ENCODE measurements around the gene WDR62.

DNA sequence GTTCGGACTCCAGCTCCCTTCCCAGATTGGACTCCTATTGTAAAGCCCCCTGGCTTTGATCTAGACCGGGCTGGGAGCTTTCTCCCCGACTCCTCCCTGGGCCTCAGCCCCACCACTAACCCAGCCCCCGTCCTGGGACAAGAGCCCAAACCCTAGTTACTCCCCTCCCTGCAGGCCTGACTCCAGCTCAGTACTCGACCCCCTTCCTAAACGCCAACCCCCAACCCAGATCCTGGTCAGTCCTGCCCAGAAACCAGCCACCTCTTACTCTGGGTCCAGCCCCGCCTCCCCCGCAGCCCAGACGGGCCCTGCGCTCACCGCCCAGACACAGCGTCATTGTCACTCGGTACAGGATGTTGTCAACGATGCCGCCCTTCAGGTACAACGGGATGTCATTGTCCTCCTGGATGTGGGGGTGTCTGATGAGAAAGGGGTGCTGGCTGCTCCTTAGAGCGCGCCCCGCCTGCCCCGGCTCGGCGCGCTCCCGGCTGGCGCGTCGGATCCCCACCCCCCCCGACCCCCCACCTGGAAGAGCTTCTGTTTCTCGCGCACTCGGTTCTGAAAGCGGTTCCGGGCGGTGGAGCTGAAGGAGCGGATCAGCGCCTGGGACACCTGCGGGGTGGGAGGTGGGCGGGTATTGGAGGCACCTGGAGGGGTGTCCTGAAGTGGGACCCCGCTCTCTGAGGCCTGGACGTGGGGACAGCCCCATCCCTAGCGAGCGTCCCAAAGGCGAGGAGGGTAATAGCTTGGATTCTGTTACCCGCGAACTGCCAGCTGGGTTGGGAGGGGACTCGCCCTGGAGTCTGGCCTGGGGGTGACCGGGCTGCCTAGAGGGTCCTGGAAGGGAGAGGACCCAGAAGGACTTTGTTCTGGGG lies 96.7 kb downstream of the WDR62 start:
- TF ChIP-seq, protein P1, sequence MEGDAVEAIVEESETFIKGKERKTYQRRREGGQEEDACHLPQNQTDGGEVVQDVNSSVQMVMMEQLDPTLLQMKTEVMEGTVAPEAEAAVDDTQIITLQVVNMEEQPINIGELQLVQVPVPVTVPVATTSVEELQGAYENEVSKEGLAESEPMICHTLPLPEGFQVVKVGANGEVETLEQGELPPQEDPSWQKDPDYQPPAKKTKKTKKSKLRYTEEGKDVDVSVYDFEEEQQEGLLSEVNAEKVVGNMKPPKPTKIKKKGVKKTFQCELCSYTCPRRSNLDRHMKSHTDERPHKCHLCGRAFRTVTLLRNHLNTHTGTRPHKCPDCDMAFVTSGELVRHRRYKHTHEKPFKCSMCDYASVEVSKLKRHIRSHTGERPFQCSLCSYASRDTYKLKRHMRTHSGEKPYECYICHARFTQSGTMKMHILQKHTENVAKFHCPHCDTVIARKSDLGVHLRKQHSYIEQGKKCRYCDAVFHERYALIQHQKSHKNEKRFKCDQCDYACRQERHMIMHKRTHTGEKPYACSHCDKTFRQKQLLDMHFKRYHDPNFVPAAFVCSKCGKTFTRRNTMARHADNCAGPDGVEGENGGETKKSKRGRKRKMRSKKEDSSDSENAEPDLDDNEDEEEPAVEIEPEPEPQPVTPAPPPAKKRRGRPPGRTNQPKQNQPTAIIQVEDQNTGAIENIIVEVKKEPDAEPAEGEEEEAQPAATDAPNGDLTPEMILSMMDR (IDR thresholded peaks at IDR 0.05) = no peak
- no peak for TF ChIP-seq POLR2A (IDR thresholded peaks at IDR 0.05)

All from Peyer's patch (tissue), 4 donors.